Measurements from ENCODE around the gene ADGRF3. TPM values are rescaled to one million over a fixed set of nuclear protein-coding genes. Genes with fewer than 3 reads are reported as not detected.

Gene ADGRF3
- polyA plus RNA-seq, 1 of the 3 experiments (the other 2 are of a cell fraction): 0.31 TPM

DNA sequence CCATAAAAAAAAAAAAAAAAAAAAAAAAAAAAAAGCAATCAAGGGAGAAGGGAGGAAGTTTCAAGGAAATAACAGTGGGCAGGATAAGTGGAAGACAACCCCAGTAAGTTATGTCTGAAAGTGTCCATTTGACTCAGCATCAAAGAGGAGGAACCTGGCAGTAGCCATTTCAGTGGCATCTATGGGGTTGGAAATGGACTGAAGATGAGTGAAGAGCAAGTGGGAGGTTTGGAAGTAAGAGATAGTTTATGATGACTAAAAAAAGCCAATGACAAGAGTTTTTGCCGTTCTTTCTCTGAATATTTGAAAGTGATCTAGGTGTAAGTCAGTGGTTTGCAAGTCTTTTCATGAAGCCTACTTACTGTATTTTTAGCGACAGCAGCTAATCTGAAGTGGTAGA is 9.9 kb downstream of the ADGRF3 start (continued):
- TF ChIP-seq, protein P1, sequence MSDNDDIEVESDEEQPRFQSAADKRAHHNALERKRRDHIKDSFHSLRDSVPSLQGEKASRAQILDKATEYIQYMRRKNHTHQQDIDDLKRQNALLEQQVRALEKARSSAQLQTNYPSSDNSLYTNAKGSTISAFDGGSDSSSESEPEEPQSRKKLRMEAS (IDR thresholded peaks at IDR 0.05; ENCODE audit: low read depth): no peak
- TF ChIP-seq TEAD4 (IDR thresholded peaks at IDR 0.05; ENCODE audit: borderline replicate concordance, insufficient read depth) (no peak), FOSL2 (IDR thresholded peaks at IDR 0.05; ENCODE audit: borderline replicate concordance, low read depth) (no peak), CHD2 (IDR thresholded peaks at IDR 0.05; ENCODE audit: low read length, partially characterized antibody) (no peak), FOXM1 (IDR thresholded peaks at IDR 0.05; ENCODE audit: low read depth) (no peak), TCF12 (IDR thresholded peaks at IDR 0.05) (no peak), EP300 (IDR thresholded peaks at IDR 0.05; ENCODE audit: borderline replicate concordance in 1 of 2, low read depth in 1 of 2, low read length in 1 of 2) (no peak), FOXJ3 (CRISPR knock-in tag; IDR thresholded peaks at IDR 0.05) (no peak), YY1 (IDR thresholded peaks at IDR 0.05; ENCODE audit: low read depth) (no peak)

DNA sequence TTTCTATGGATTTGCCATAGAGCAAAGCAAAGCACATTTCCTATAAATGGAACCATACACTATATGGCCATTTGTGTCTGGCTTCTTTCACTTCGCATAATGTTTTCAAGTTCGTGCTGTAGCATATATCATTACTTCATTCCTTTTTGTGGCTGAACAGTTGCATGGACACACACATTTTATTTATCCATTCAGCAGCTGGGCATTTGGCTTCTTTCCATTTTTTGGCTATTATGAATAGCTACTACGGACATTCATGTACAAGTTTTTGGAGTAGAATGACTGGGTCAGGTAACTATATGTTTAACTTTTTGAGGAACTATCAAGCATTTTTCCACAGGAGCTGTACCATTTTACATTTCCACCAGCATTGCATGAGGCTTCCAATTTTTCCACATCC is 11.4 kb downstream of the ADGRF3 start:
- WGBS (ENCODE audit: low lambda C conversion rate): 36% methylated on average over 3 of the region's 3 CpGs
- H3K27me3 ChIP-seq (ENCODE audit: insufficient read depth): no peaks in the 10 kb centered on the region
- H4K20me1 ChIP-seq (ENCODE audit: insufficient read depth): no peaks in the 10 kb centered on the region
- no peaks in the 10 kb centered on the region for H3K9me2 ChIP-seq
- no peaks in the 10 kb centered on the region for H3K9me3 ChIP-seq
- H3K4me3 ChIP-seq (ENCODE audit: low read depth in 2 of 2, low read length in 1 of 2): no peak overlapping the region
- no peak overlapping the region for H3K9ac ChIP-seq
- H3K27ac ChIP-seq (ENCODE audit: low read depth in 2 of 2, low read length in 1 of 2): no peak overlapping the region
- no peaks in the 10 kb centered on the region for H3F3A ChIP-seq (replicated peaks; ENCODE audit: insufficient read depth)
- no peak for TF ChIP-seq MEF2A (IDR thresholded peaks at IDR 0.05; ENCODE audit: borderline replicate concordance, low read depth)
- TF ChIP-seq, protein P2, sequence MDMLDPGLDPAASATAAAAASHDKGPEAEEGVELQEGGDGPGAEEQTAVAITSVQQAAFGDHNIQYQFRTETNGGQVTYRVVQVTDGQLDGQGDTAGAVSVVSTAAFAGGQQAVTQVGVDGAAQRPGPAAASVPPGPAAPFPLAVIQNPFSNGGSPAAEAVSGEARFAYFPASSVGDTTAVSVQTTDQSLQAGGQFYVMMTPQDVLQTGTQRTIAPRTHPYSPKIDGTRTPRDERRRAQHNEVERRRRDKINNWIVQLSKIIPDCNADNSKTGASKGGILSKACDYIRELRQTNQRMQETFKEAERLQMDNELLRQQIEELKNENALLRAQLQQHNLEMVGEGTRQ (IDR thresholded peaks at IDR 0.05; ENCODE audit: borderline replicate concordance, low read depth, low read length): no peak
- TF ChIP-seq, protein P1 (IDR thresholded peaks at IDR 0.05; ENCODE audit: low read depth): no peak
- TF ChIP-seq GATA2 (CRISPR knock-in tag; IDR thresholded peaks at IDR 0.05): no peak
- TF ChIP-seq TEAD4 (IDR thresholded peaks at IDR 0.05; ENCODE audit: borderline replicate concordance, insufficient read depth): no peak
- TF ChIP-seq SIN3A (IDR thresholded peaks at IDR 0.05; ENCODE audit: borderline replicate concordance, low read depth, low read length): no peak
- TF ChIP-seq, protein P3, sequence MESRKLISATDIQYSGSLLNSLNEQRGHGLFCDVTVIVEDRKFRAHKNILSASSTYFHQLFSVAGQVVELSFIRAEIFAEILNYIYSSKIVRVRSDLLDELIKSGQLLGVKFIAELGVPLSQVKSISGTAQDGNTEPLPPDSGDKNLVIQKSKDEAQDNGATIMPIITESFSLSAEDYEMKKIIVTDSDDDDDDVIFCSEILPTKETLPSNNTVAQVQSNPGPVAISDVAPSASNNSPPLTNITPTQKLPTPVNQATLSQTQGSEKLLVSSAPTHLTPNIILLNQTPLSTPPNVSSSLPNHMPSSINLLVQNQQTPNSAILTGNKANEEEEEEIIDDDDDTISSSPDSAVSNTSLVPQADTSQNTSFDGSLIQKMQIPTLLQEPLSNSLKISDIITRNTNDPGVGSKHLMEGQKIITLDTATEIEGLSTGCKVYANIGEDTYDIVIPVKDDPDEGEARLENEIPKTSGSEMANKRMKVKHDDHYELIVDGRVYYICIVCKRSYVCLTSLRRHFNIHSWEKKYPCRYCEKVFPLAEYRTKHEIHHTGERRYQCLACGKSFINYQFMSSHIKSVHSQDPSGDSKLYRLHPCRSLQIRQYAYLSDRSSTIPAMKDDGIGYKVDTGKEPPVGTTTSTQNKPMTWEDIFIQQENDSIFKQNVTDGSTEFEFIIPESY (IDR thresholded peaks at IDR 0.05; ENCODE audit: borderline replicate concordance, low read depth): no peak
- TF ChIP-seq GABPA (IDR thresholded peaks at IDR 0.05; ENCODE audit: low read depth): no peak
- no peak for TF ChIP-seq NFIC (IDR thresholded peaks at IDR 0.05; ENCODE audit: borderline replicate concordance)
- TF ChIP-seq, protein P4, sequence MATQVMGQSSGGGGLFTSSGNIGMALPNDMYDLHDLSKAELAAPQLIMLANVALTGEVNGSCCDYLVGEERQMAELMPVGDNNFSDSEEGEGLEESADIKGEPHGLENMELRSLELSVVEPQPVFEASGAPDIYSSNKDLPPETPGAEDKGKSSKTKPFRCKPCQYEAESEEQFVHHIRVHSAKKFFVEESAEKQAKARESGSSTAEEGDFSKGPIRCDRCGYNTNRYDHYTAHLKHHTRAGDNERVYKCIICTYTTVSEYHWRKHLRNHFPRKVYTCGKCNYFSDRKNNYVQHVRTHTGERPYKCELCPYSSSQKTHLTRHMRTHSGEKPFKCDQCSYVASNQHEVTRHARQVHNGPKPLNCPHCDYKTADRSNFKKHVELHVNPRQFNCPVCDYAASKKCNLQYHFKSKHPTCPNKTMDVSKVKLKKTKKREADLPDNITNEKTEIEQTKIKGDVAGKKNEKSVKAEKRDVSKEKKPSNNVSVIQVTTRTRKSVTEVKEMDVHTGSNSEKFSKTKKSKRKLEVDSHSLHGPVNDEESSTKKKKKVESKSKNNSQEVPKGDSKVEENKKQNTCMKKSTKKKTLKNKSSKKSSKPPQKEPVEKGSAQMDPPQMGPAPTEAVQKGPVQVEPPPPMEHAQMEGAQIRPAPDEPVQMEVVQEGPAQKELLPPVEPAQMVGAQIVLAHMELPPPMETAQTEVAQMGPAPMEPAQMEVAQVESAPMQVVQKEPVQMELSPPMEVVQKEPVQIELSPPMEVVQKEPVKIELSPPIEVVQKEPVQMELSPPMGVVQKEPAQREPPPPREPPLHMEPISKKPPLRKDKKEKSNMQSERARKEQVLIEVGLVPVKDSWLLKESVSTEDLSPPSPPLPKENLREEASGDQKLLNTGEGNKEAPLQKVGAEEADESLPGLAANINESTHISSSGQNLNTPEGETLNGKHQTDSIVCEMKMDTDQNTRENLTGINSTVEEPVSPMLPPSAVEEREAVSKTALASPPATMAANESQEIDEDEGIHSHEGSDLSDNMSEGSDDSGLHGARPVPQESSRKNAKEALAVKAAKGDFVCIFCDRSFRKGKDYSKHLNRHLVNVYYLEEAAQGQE (IDR thresholded peaks at IDR 0.05; ENCODE audit: low read depth, low read length): no peak
- TF ChIP-seq FOXM1 (IDR thresholded peaks at IDR 0.05; ENCODE audit: low read depth): no peak
- TF ChIP-seq, protein P5, sequence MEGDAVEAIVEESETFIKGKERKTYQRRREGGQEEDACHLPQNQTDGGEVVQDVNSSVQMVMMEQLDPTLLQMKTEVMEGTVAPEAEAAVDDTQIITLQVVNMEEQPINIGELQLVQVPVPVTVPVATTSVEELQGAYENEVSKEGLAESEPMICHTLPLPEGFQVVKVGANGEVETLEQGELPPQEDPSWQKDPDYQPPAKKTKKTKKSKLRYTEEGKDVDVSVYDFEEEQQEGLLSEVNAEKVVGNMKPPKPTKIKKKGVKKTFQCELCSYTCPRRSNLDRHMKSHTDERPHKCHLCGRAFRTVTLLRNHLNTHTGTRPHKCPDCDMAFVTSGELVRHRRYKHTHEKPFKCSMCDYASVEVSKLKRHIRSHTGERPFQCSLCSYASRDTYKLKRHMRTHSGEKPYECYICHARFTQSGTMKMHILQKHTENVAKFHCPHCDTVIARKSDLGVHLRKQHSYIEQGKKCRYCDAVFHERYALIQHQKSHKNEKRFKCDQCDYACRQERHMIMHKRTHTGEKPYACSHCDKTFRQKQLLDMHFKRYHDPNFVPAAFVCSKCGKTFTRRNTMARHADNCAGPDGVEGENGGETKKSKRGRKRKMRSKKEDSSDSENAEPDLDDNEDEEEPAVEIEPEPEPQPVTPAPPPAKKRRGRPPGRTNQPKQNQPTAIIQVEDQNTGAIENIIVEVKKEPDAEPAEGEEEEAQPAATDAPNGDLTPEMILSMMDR (IDR thresholded peaks at IDR 0.05): no peak
- TF ChIP-seq FOXJ3 (CRISPR knock-in tag; IDR thresholded peaks at IDR 0.05): no peak
- TF ChIP-seq ELF1 (IDR thresholded peaks at IDR 0.05): no peak
- TF ChIP-seq NRF1 (IDR thresholded peaks at IDR 0.05; ENCODE audit: low read depth, low read length): no peak
- no peak for TF ChIP-seq CHD2 (IDR thresholded peaks at IDR 0.05; ENCODE audit: low read length, partially characterized antibody)
- TF ChIP-seq EZH2phosphoT487 (IDR thresholded peaks at IDR 0.05; ENCODE audit: borderline replicate concordance, low read depth): no peak
- ChIA-PET POLR2A (no interaction called here), CTCF (no interaction called here)
- H3K4me1 ChIP-seq (ENCODE audit: control insufficient read depth in 1 of 2, insufficient read depth in 2 of 2, low read depth in 1 of 2, low read length in 1 of 2): peaks cover 0 to 2% of the 10 kb centered on the region in 2 experiments; a peak in 1 of 4 replicates
- no peak overlapping the region for H2AFZ ChIP-seq (ENCODE audit: low read depth)
- no peak overlapping the region for H3K4me2 ChIP-seq
- no peaks in the 10 kb centered on the region for H3K36me3 ChIP-seq (replicated peaks in 1 of 2; ENCODE audit: control insufficient read depth in 1 of 2, insufficient read depth in 2 of 2, low read length in 1 of 2)
- H3K79me2 ChIP-seq (ENCODE audit: insufficient read depth): no peaks in the 10 kb centered on the region
- DNase-seq: no peak

All from SK-N-SH (cell line).